H54 (cell line): ENCODE results near the gene XYLB.
A peak's percentile ranks its signal among the peaks of the same experiment; 100 is the strongest.
"Not testable (repeated sequence)": the region's sequence is repeated elsewhere in the genome, so short reads cannot be mapped to it uniquely, and the experiment has no call there.

ENCODE experiments used
- DNase-seq: peaks from one replicate; pipeline ENCODE4 v3.0.0; 2011; ENCODE audit warnings: low spot score, mixed read lengths; ENCODE audit not compliant: insufficient read length
- FAIRE-seq: peaks from 3 replicates; lab custom pipeline; 2011; peaks lifted over from hg19 to GRCh38; lab: Jason Lieb, UNC
- POLR2A ChIP-seq: IDR thresholded peaks from 2 replicates; pipeline ENCODE4 v1.6.1; 2011; ENCODE audit warnings: low read depth, mild to moderate bottlenecking, low read length

The XYLB gene

GRCh38 chr3:38411591-38411990 is 65.0 kb downstream of the XYLB start:
- no peak for FAIRE-seq
- no peak for TF ChIP-seq POLR2A
- DNase-seq = no peak

- DNase-seq, FAIRE-seq: not testable (repeated sequence)
Measured at GRCh38 chr3:38420758-38421157, 74.2 kb downstream of the XYLB start.

- no peak for FAIRE-seq
Measured at GRCh38 chr3:38421679-38422336, 75.2 kb downstream of the XYLB start.

GRCh38 chr3:38426798-38427426 is 80.3 kb downstream of the XYLB start:
- not testable (repeated sequence) for DNase-seq
- FAIRE-seq = peak; percentile 68

More at GRCh38 chr3:38421679-38422336, 75.2 kb downstream of the XYLB start:
- TF ChIP-seq POLR2A = no peak
- DNase-seq = no peak

- FAIRE-seq, DNase-seq: not testable (repeated sequence)
Measured at GRCh38 chr3:38432871-38433658, 86.5 kb downstream of the XYLB start.

- FAIRE-seq, DNase-seq: not testable (repeated sequence)
Measured at GRCh38 chr3:38433661-38434060, 87.1 kb downstream of the XYLB start.

- DNase-seq = not testable (repeated sequence)
Measured at GRCh38 chr3:38438436-38439069, 92.0 kb downstream of the XYLB start.

GRCh38 chr3:38443205-38443604 is 96.6 kb downstream of the XYLB start:
- DNase-seq, FAIRE-seq: not testable (repeated sequence)

More at GRCh38 chr3:38438436-38439069, 92.0 kb downstream of the XYLB start:
- not testable (repeated sequence) for FAIRE-seq

- FAIRE-seq = no peak
- TF ChIP-seq POLR2A = no peak
- no peak for DNase-seq
Measured at GRCh38 chr3:38446085-38446686, 99.6 kb downstream of the XYLB start.

GRCh38 chr3:38446812-38447211 is 100.2 kb downstream of the XYLB start:
- no peak for TF ChIP-seq POLR2A
- DNase-seq = no peak
- no peak for FAIRE-seq

- no peak for TF ChIP-seq POLR2A
- DNase-seq (no peak), FAIRE-seq (no peak)
Measured at GRCh38 chr3:38450853-38451252, 104.3 kb downstream of the XYLB start.

- FAIRE-seq (no peak), DNase-seq (peak; percentile 84)
- no peak for TF ChIP-seq POLR2A
Measured at GRCh38 chr3:38453075-38453912, 106.7 kb downstream of the XYLB start, which contains the start of gene ACVR2B. Gene ACVR2B (plus strand): TSS chr3:38453890. CDS start chr3:38454323, 433 bp downstream.

GRCh38 chr3:38453913-38454177 is 107.3 kb downstream of the XYLB start:
- DNase-seq (no peak), FAIRE-seq (no peak)
- TF ChIP-seq POLR2A = no peak
